B cell (primary cell): ENCODE measurements around the gene ZNF749. TPM values are rescaled to one million over a fixed set of nuclear protein-coding genes. Genes with fewer than 3 reads are reported as not detected.
A peak's percentile ranks its signal among the peaks of the same experiment; 100 is the strongest.

Experiments
- ATAC-seq: fragments of 200-7000 bp; cut with Tn5 transposase; one replicate; pipeline ENCODE4 v1.10.0; 2021; ENCODE audit warnings: low read depth, mild to moderate bottlenecking, moderate number of reproducible peaks, moderate library complexity
- CTCF ChIA-PET: fragments of 350-600 bp; sonication (Branson Sonifier 250); formaldehyde crosslinking; loops from one replicate; lab custom pipeline; 2021; ENCODE audit warnings: antibody characterized with exemption, inconsistent platforms; lab: Charles Lee
- POLR2A ChIA-PET: fragments of 350-600 bp; sonication (Branson Sonifier 250); formaldehyde crosslinking; loops from one replicate; lab custom pipeline; 2021; ENCODE audit warnings: antibody characterized with exemption; lab: Charles Lee
- DNase-seq: peaks from one replicate; pipeline ENCODE4 v3.0.0; 2013
- H2AFZ ChIP-seq: 2 replicates; pipeline ENCODE4 v1.6.1; 2012; ENCODE audit warnings: mild to moderate bottlenecking, low read depth, low read length; ENCODE audit not compliant: insufficient read depth, poor library complexity, severe bottlenecking
- H3K27ac ChIP-seq, 2 donors: 1 replicate in 1 of 2; 2 replicates in 1 of 2; pipeline ENCODE4 v1.5.1; 2012 to 2013; ENCODE audit warnings: low read length in 2 of 2, mild to moderate bottlenecking in 2 of 2, moderate library complexity in 1 of 2
- H3K27me3 ChIP-seq, 4 experiments: fragments of 200-600 bp in 1 of 4; sonication (generic) in 1 of 4; replicated peaks in 1 of 4; 1 replicate in 2 of 4; 2 replicates in 2 of 4; pipeline versions ENCODE4 v1.6.1 to v1.7.0; 2013 to 2016; ENCODE audit warnings: low read length in 3 of 4, mild to moderate bottlenecking in 2 of 4, mixed read lengths in 1 of 4, moderate library complexity in 1 of 4; ENCODE audit not compliant: insufficient read depth in 4 of 4, control insufficient read depth in 3 of 4; ENCODE audit errors: control extremely low read depth in 1 of 4
- H3K36me3 ChIP-seq, 2 experiments: replicated peaks in 1 of 2; 1 replicate in 1 of 2; 2 replicates in 1 of 2; pipeline versions ENCODE4 v1.6.1 to v1.7.1; 2013; ENCODE audit warnings: low read length in 1 of 2; ENCODE audit not compliant: insufficient read depth in 2 of 2, control insufficient read depth in 1 of 2; ENCODE audit errors: control extremely low read depth in 1 of 2, extremely low read depth in 1 of 2
- H3K4me1 ChIP-seq, 2 donors: fragments of 200-600 bp in 1 of 2; sonication (generic) in 1 of 2; 1 replicate in 1 of 2; 2 replicates in 1 of 2; pipeline versions ENCODE4 v1.5.1 to v1.6.1; 2013 to 2017; ENCODE audit warnings: low read length in 2 of 2; ENCODE audit not compliant: control insufficient read depth in 2 of 2, insufficient read depth in 2 of 2
- H3K4me2 ChIP-seq: replicated peaks from 2 replicates; pipeline ENCODE3; 2012; ENCODE audit warnings: mild to moderate bottlenecking, low read depth, low read length; ENCODE audit not compliant: poor library complexity, severe bottlenecking
- H3K4me3 ChIP-seq, 5 experiments: fragments of 200-600 bp in 1 of 5; sonication (generic) in 1 of 5; 1 replicate in 3 of 5; 2 replicates in 2 of 5; pipeline versions ENCODE4 v1.5.1 to v1.7.0; 2011 to 2016; ENCODE audit warnings: low read length in 4 of 5, mild to moderate bottlenecking in 4 of 5, low read depth in 2 of 5, control low read depth in 1 of 5, moderate library complexity in 1 of 5; ENCODE audit not compliant: insufficient read depth in 1 of 5; ENCODE audit errors: control extremely low read depth in 1 of 5, extremely low read depth in 1 of 5
- H3K79me2 ChIP-seq: fragments of 200-600 bp; sonication (generic); one replicate; pipeline ENCODE4 v1.6.0; 2016; ENCODE audit warnings: low read length; ENCODE audit not compliant: control insufficient read depth, insufficient read depth
- H3K9ac ChIP-seq: fragments of 200-600 bp; sonication (generic); 2 replicates; pipeline ENCODE4 v1.6.1; 2017; ENCODE audit warnings: mild to moderate bottlenecking, low read length, moderate library complexity
- H3K9me3 ChIP-seq, 3 donors: one replicate each; pipeline versions ENCODE4 v1.6.1 to v1.7.1; 2013; ENCODE audit warnings: low read length in 2 of 3; ENCODE audit not compliant: control insufficient read depth in 2 of 3, insufficient read depth in 1 of 3; ENCODE audit errors: control extremely low read depth in 1 of 3
- H4K20me1 ChIP-seq: 2 replicates; pipeline ENCODE4 v1.6.0; 2012; ENCODE audit warnings: mild to moderate bottlenecking, low read length; ENCODE audit not compliant: insufficient read depth, control insufficient read depth, poor library complexity, severe bottlenecking
- H3K27ac Mint-ChIP-seq: one replicate; pipeline ENCODE4 v1.8.0; 2021; ENCODE audit warnings: mixed read lengths
- H3K27me3 Mint-ChIP-seq: one replicate; pipeline ENCODE4 v1.8.0; 2021; ENCODE audit warnings: mixed read lengths
- H3K4me1 Mint-ChIP-seq: one replicate; pipeline ENCODE4 v1.8.0; 2021; ENCODE audit warnings: mixed read lengths
- H3K4me3 Mint-ChIP-seq: one replicate; pipeline ENCODE4 v1.8.0; 2021; ENCODE audit warnings: mixed read lengths
- H3K9me3 Mint-ChIP-seq: one replicate; pipeline ENCODE4 v1.8.0; 2022; ENCODE audit warnings: mixed read lengths; ENCODE audit not compliant: insufficient read depth
- CTCF ChIP-seq: fragments of 200-600 bp; IDR thresholded peaks from one replicate; pipeline ENCODE4 v1.8.0; 2022; ENCODE audit warnings: antibody characterized with exemption, mild to moderate bottlenecking
- EZH2 ChIP-seq: IDR thresholded peaks from 2 replicates; pipeline ENCODE4 v1.6.1; 2012; ENCODE audit warnings: borderline replicate concordance, low read depth, mild to moderate bottlenecking, moderate library complexity, low read length; ENCODE audit not compliant: insufficient read depth, poor library complexity, severe bottlenecking
- WGBS: methylation state at CpG from one replicate; pipeline ENCODE4 v1.1.5; 2013; ENCODE audit warnings: missing lambda C conversion rate; ENCODE audit not compliant: insufficient coverage; 5-methylcytosine and 5-hydroxymethylcytosine counted together
- intact Hi-C: fragments of 100-400 bp; cut with micrococcal nuclease; formaldehyde crosslinking; loops from one replicate; pipeline ENCODE4 v1.10.0; 2022
- polyA minus RNA-seq: library from RNA; depleted of rRNA, polyadenylated mRNA; stranded (reverse); fragments of >200 nt; gene quantifications from 2 replicates; pipeline ENCODE4 v1.2.3, GENCODE V29; 2012
- polyA plus RNA-seq: library from polyadenylated mRNA; depleted of rRNA; stranded (reverse); fragments of >200 nt; gene quantifications from 2 replicates; pipeline ENCODE4 v1.2.3, GENCODE V29; 2012
- total RNA-seq, 2 donors: library from RNA; stranded (reverse); fragments of 120-200 nt in 1 of 2; gene quantifications; 1 replicate in 1 of 2; 2 replicates in 1 of 2; pipeline versions ENCODE4 v1.2.3 to v1.2.4, GENCODE V29; 2013 to 2022

ZNF749 gene
- total RNA-seq: 17.4 and 20.1 TPM in 2 replicates
- 12.4 TPM for total RNA-seq (2013)
- polyA plus RNA-seq: 5.7 and 9.3 TPM in 2 replicates
- 8.0 and 11.7 TPM in 2 replicates for polyA minus RNA-seq

- Histone ChIP-seq H3K36me3 (peaks cover 4 to 6% of the 10 kb centered on the region in 2 experiments), H3K4me3 (peak within 1 kb of the TSS; percentile 61 to 81 (median 69)), H3K9ac (peak within 1 kb of the TSS; percentile 85), H4K20me1 (no peaks in the 10 kb centered on the region), H3K79me2 (peaks cover 51% of the 10 kb centered on the region), H2AFZ (peak within 1 kb of the TSS; percentile 87), H3K27ac (peak within 1 kb of the TSS; percentile 18 to 78), H3K27me3 (no peaks in the 10 kb centered on the region), H3K4me1 (peaks cover 17% of the 10 kb centered on the region in 2 donors), H3K4me2 (peak within 1 kb of the TSS; percentile 99), H3K9me3 (peaks cover 0 to 1% (median 0%) of the 10 kb centered on the region in 3 donors)
- ChIA-PET CTCF (interaction anchor here (1.5 kb wide), 1 partner anchor 29 kb away, joined by 3 read pairs; no protein-coding TSS in a partner anchor), POLR2A (interaction anchor here (0.5 kb wide), 1 partner anchor 841 kb away, joined by 5 read pairs; no protein-coding TSS in a partner anchor)
- no peaks in the 10 kb centered on the region for H3K27me3 Mint-ChIP-seq
- TF ChIP-seq EZH2 (no peak), CTCF (no peak)
- intact Hi-C loops: loop anchor here (1.0 to 10.0 kb wide), 15 partner anchors 24 to 1043 kb away; partner anchors contain the start of genes TRAPPC2B, ZNF134, ZNF17 and ZNF417
- no peaks in the 10 kb centered on the region for H3K9me3 Mint-ChIP-seq
- peak within 1 kb of the TSS; percentile 99 for H3K4me3 Mint-ChIP-seq
- ATAC-seq (peak; percentile 100), DNase-seq (peak; percentile 97)
- H3K4me1 Mint-ChIP-seq: peaks cover 28% of the 10 kb centered on the region
- WGBS: under 1% methylated on average over 56 of the region's 61 CpGs
- H3K27ac Mint-ChIP-seq: peak within 1 kb of the TSS; percentile 94
Measured at GRCh38 chr19:57435062-57435978, at the start of gene ZNF749. ZNF749 (plus strand) TSS chr19:57435325; CDS start chr19:57435579, 254 bp downstream.
